Suppressor macrophage treated with lipopolysaccharide for 4 hours (primary cell): ENCODE data around the gene ZRANB1.

Experiments used
- DNase-seq: peaks from one replicate; pipeline ENCODE4 v3.0.0-alpha.2; 2020

ZRANB1 gene

GRCh38 chr10:125008689-125009638 is 67.0 kb downstream of the ZRANB1 start:
- no peak for DNase-seq

GRCh38 chr10:125009661-125010161 is 67.8 kb downstream of the ZRANB1 start:
- no peak for DNase-seq

- no peak for DNase-seq
Observed at GRCh38 chr10:125010362-125010761, 68.4 kb downstream of the ZRANB1 start.

GRCh38 chr10:125011171-125011925 is 69.4 kb downstream of the ZRANB1 start:
- no peak for DNase-seq

- no peak for DNase-seq
Observed at GRCh38 chr10:125011926-125012705, 70.2 kb downstream of the ZRANB1 start.

GRCh38 chr10:125012851-125013528 is 71.1 kb downstream of the ZRANB1 start:
- no peak for DNase-seq

GRCh38 chr10:125013529-125013872 is 71.6 kb downstream of the ZRANB1 start:
- DNase-seq, result no peak

- DNase-seq, result no peak
Observed at GRCh38 chr10:125014086-125014830, 72.3 kb downstream of the ZRANB1 start.

- DNase-seq, result no peak
Observed at GRCh38 chr10:125014836-125015355, 73.0 kb downstream of the ZRANB1 start.

- no peak for DNase-seq
Observed at GRCh38 chr10:125015356-125015944, 73.5 kb downstream of the ZRANB1 start.

- no peak for DNase-seq
Observed at GRCh38 chr10:125016123-125016522, 74.2 kb downstream of the ZRANB1 start.

GRCh38 chr10:125016611-125017202 is 74.8 kb downstream of the ZRANB1 start:
- DNase-seq, result no peak

- no peak for DNase-seq
Observed at GRCh38 chr10:125017547-125018298, 75.8 kb downstream of the ZRANB1 start.

GRCh38 chr10:125018576-125019143 is 76.7 kb downstream of the ZRANB1 start:
- DNase-seq, result no peak

- no peak for DNase-seq
Observed at GRCh38 chr10:125020386-125020785, 78.5 kb downstream of the ZRANB1 start.

GRCh38 chr10:125020871-125021270 is 78.9 kb downstream of the ZRANB1 start:
- no peak for DNase-seq

- no peak for DNase-seq
Observed at GRCh38 chr10:125021686-125022344, 79.9 kb downstream of the ZRANB1 start.

GRCh38 chr10:125022671-125023070 is 80.7 kb downstream of the ZRANB1 start:
- no peak for DNase-seq

GRCh38 chr10:125023255-125023654 is 81.3 kb downstream of the ZRANB1 start:
- no peak for DNase-seq
